Measurements from ENCODE around the gene SYF2.

Gene SYF2

GRCh38 chr1:25187077-25187476, 45.2 kb downstream of the SYF2 start:
- DNase-seq (ENCODE audit: insufficient read length, low spot score) (no peak), FAIRE-seq (no peak)
- TF ChIP-seq TAF1 (IDR thresholded peaks at IDR 0.05; ENCODE audit: low read depth, low read length) (no peak), POLR2A (IDR thresholded peaks at IDR 0.05; ENCODE audit: low read depth, low read length) (no peak), POU2F2 (IDR thresholded peaks at IDR 0.05; ENCODE audit: low read depth, low read length) (no peak), PAX5 (IDR thresholded peaks at IDR 0.05; ENCODE audit: insufficient read depth, low read length, severe bottlenecking) (no peak), SPI1 (IDR thresholded peaks at IDR 0.05; ENCODE audit: low read depth, low read length) (no peak), POLR2AphosphoS5 (IDR thresholded peaks at IDR 0.05; ENCODE audit: low read depth, low read length) (no peak)

- FAIRE-seq, result no peak
- no peak for DNase-seq (ENCODE audit: insufficient read length, low spot score)
- TF ChIP-seq POLR2AphosphoS5 (IDR thresholded peaks at IDR 0.05; ENCODE audit: low read depth, low read length) (no peak), POLR2A (IDR thresholded peaks at IDR 0.05; ENCODE audit: low read depth, low read length) (no peak), PAX5 (IDR thresholded peaks at IDR 0.05; ENCODE audit: insufficient read depth, low read length, severe bottlenecking) (no peak), TAF1 (IDR thresholded peaks at IDR 0.05; ENCODE audit: low read depth, low read length) (no peak), SPI1 (IDR thresholded peaks at IDR 0.05; ENCODE audit: low read depth, low read length) (no peak), POU2F2 (IDR thresholded peaks at IDR 0.05; ENCODE audit: low read depth, low read length) (no peak)
These were observed 45.9 kb downstream of the SYF2 start for GRCh38 chr1:25186161-25187007.

DNA sequence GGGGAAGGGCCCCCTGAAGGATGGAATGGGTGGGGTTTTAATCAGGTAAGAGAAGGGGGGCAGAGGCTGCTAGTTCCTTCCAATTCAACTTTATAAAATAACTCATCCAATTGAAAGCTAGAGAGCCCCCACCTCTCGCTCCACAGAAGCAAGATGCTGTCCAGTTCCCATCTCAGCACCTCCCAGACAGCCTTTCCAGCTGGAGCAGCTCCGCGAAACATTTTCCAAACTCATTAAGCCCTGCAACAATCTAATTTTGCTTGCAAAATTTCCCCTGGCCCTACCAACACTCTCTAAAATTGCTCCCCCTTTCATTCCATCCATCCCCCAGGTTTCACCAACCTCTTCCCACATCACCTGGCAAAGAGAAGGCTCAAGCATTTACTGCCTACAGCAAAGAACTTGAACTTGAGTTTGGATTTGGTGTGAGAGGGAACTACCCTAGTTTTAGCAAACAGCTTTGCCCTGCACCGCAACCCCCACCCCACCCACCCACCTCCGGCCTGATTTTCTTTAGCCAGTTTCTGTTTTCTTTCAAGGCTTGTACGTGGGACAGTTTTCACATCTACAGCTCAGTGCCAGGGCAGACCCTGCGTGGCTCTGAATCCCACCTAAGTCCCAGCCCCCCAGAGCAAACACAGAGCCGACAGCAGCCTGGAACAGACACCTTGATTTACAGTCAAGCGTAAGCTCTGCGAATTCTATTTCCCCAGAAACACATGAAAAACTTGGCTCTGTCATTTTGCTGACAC, 46.7 kb downstream of the SYF2 start:
- FAIRE-seq (no peak), DNase-seq (ENCODE audit: insufficient read length, low spot score) (no peak)
- no peak for TF ChIP-seq SPI1 (IDR thresholded peaks at IDR 0.05; ENCODE audit: low read depth, low read length)
- no peak for TF ChIP-seq POLR2A (IDR thresholded peaks at IDR 0.05; ENCODE audit: low read depth, low read length)
- no peak for TF ChIP-seq POLR2AphosphoS5 (IDR thresholded peaks at IDR 0.05; ENCODE audit: low read depth, low read length)
- no peak for TF ChIP-seq POU2F2 (IDR thresholded peaks at IDR 0.05; ENCODE audit: low read depth, low read length)
- no peak for TF ChIP-seq PAX5 (IDR thresholded peaks at IDR 0.05; ENCODE audit: insufficient read depth, low read length, severe bottlenecking)
- no peak for TF ChIP-seq TAF1 (IDR thresholded peaks at IDR 0.05; ENCODE audit: low read depth, low read length)

DNA sequence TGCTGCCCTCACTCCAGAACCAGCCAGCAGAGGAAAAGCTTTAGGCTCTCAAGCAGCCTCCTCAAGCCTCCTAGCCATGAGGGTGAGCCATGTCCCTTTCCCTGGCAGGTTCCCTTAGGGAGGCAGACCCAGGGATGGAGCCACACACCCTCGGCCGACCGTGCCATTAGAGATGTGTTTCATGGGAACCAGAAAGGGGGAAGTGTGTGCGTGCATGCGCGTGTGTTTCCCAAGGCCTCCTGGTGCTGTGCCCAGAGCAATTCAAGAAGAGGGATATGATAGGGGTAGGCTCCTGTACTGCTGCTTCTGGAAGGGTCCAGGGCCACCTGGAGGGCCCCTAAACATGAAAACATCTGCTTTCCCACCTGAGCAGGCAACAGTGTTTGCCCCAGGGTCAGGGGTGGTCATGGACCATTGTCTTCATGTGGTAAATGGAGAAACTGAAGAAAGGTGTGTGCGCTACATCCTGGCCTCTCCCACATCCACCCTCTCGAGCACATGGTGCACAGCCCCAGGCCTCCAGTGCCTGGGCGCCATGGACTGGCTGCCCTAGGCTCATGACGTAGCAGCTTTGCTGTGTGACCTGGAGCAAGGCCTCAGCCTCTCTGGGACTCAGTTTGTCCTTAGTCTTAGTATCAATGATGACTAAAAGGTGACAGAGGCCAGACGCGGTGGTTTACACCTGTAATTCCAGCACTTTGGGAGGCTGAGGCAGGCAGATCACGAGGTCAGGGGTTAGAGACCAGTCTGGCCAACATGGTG, 48.1 kb downstream of the SYF2 start:
- DNase-seq (ENCODE audit: insufficient read length, low spot score), result no peak
- TF ChIP-seq POLR2AphosphoS5 (IDR thresholded peaks at IDR 0.05; ENCODE audit: low read depth, low read length) (no peak), TAF1 (IDR thresholded peaks at IDR 0.05; ENCODE audit: low read depth, low read length) (no peak), POU2F2 (IDR thresholded peaks at IDR 0.05; ENCODE audit: low read depth, low read length) (no peak), SPI1 (IDR thresholded peaks at IDR 0.05; ENCODE audit: low read depth, low read length) (no peak), POLR2A (IDR thresholded peaks at IDR 0.05; ENCODE audit: low read depth, low read length) (no peak), PAX5 (IDR thresholded peaks at IDR 0.05; ENCODE audit: insufficient read depth, low read length, severe bottlenecking) (no peak)
- no peak for FAIRE-seq

GRCh38 chr1:25183126-25183980, 48.9 kb downstream of the SYF2 start:
- no peak for FAIRE-seq
- TF ChIP-seq POU2F2 (IDR thresholded peaks at IDR 0.05; ENCODE audit: low read depth, low read length) (no peak), TAF1 (IDR thresholded peaks at IDR 0.05; ENCODE audit: low read depth, low read length) (no peak), PAX5 (IDR thresholded peaks at IDR 0.05; ENCODE audit: insufficient read depth, low read length, severe bottlenecking) (no peak), POLR2A (IDR thresholded peaks at IDR 0.05; ENCODE audit: low read depth, low read length) (no peak), POLR2AphosphoS5 (IDR thresholded peaks at IDR 0.05; ENCODE audit: low read depth, low read length) (no peak), SPI1 (IDR thresholded peaks at IDR 0.05; ENCODE audit: low read depth, low read length) (no peak)
- DNase-seq (ENCODE audit: insufficient read length, low spot score), result no peak

GRCh38 chr1:25182629-25183028, 49.7 kb downstream of the SYF2 start:
- DNase-seq (ENCODE audit: insufficient read length, low spot score) (no peak), FAIRE-seq (no peak)
- TF ChIP-seq POLR2AphosphoS5 (IDR thresholded peaks at IDR 0.05; ENCODE audit: low read depth, low read length), result no peak
- TF ChIP-seq SPI1 (IDR thresholded peaks at IDR 0.05; ENCODE audit: low read depth, low read length), result no peak
- TF ChIP-seq PAX5 (IDR thresholded peaks at IDR 0.05; ENCODE audit: insufficient read depth, low read length, severe bottlenecking), result no peak
- TF ChIP-seq POU2F2 (IDR thresholded peaks at IDR 0.05; ENCODE audit: low read depth, low read length), result no peak

DNA sequence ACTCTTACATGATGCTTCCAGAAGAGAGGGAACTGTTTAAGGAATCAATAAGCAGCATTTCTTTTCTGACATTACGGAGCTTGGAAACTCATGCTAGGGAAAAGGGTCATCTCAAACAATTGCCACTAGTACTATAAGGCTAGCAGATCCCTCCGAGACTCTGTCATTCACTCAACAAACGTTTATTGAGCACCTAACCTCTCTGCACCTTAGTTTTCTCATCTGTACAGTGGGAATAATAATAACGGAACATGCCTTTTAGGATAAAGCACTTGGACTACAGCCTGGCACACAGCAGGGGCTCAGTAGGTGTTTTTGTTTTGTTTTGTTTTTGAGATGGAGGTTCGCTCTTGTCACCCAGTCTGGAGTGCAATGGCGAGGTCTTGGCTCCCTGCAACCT, 51.3 kb downstream of the SYF2 start:
- no peak for TF ChIP-seq TAF1 (IDR thresholded peaks at IDR 0.05; ENCODE audit: low read depth, low read length)
- no peak for TF ChIP-seq SPI1 (IDR thresholded peaks at IDR 0.05; ENCODE audit: low read depth, low read length)
- TF ChIP-seq POU2F2 (IDR thresholded peaks at IDR 0.05; ENCODE audit: low read depth, low read length), result no peak
- TF ChIP-seq POLR2A (IDR thresholded peaks at IDR 0.05; ENCODE audit: low read depth, low read length), result no peak
- TF ChIP-seq POLR2AphosphoS5 (IDR thresholded peaks at IDR 0.05; ENCODE audit: low read depth, low read length), result no peak
- TF ChIP-seq PAX5 (IDR thresholded peaks at IDR 0.05; ENCODE audit: insufficient read depth, low read length, severe bottlenecking), result no peak
- DNase-seq (ENCODE audit: insufficient read length, low spot score), result no peak
- no peak for FAIRE-seq

- no peak for FAIRE-seq
- DNase-seq (ENCODE audit: insufficient read length, low spot score), result no peak
These were observed 53.3 kb downstream of the SYF2 start for GRCh38 chr1:25178917-25179561.

More at GRCh38 chr1:25178917-25179561, 53.3 kb downstream of the SYF2 start:
- TF ChIP-seq SPI1 (IDR thresholded peaks at IDR 0.05; ENCODE audit: low read depth, low read length) (no peak), POU2F2 (IDR thresholded peaks at IDR 0.05; ENCODE audit: low read depth, low read length) (no peak)
